DMS114 treated with DMSO at 0.1 percent for 48 hours (cell line): Measurements from ENCODE around the gene CLK4.
"Not testable (repeated sequence)": the region's sequence is repeated elsewhere in the genome, so short reads cannot be mapped to it uniquely, and the experiment has no call there.

Source experiments
- DNase-seq: peaks from one replicate; lab custom pipeline; 2025; ENCODE audit not compliant: unreplicated experiment; lab: John Stamatoyannopoulos, UW

CLK4 gene

DNA sequence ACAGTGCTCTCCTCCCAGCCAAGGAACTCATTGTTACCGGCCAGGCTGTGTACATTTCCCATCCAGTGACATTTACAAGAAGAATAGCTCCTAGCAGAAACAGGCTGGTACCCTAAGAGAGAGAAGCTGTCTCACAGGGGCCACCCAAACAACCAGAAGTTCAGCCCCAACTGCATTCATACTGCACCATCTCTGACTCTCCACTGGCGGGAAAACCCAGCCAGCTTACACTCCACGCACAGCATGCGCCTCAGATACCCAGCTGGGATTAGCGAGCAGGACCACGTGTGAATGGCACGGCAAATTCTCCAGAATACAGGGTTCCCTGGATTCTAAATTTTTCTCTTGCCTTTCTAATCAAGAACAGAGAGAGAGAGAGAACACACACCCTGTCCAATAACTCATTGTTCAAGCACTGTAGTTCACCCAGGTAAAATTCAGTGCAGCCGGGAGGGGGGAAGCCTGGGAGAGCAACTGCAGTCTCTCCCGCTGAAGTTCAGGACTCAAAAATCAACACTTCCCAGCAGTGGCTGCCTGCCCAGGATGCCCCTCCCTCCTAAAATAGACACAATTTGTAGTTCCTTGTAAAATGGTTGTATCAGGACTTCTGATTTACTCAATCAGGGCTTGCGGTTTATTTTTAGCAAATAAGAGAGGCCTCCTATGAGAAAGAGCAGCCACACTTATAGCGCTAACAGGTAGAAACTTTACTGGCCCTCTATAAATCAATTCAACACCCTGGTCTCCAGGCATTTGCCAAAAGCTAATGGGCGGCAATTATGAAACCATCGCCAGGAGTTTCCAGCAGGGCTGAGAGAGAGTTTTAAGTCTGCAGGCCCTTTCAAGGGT lies 38.9 kb downstream of the CLK4 start:
- DNase-seq: no peak

- no peak for DNase-seq
These were observed 40.5 kb downstream of the CLK4 start for GRCh38 chr5:178586396-178586795.

GRCh38 chr5:178585421-178585820 lies 41.4 kb downstream of the CLK4 start:
- DNase-seq: not testable (repeated sequence)

- no peak for DNase-seq
These were observed 43.6 kb downstream of the CLK4 start for GRCh38 chr5:178583279-178583678.

DNA sequence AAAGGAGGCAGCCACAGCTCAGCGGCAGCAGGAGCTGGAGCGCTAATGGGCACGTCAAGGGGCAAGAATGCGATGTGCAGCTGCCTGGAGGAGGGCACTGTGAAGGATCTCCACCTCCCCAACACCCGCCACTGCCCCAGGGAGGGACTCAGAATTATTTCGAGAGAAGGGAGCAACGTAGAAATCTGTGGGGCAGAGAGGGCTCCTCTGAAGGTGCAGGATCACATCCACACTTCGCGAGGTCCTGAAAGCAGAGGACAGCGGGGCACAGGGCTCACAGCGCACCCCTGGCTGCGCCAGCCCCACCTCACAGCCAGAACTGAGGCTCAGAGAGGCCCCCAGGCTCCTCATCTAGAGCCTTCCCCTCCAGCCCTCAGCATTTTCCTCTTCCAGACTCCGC lies 44.6 kb downstream of the CLK4 start:
- DNase-seq: no peak

DNA sequence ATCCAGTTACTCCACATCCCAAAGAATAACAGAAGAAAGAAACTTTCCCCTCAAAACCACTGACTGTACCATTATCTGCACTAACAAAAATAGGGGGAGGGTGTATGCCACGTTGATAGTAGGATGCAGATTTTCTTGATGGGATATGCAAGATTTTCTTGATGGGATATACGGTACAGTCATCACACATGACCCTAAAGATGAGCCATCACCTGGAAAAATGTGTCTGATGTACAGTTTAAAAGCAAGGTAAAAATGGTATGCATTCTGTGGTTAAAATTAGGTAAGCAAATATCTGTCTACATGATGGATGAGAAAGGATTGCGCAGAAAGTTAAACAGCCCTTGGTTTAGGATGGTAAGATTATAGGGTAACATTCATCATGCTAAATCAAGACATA lies 45.2 kb downstream of the CLK4 start:
- no peak for DNase-seq

DNA sequence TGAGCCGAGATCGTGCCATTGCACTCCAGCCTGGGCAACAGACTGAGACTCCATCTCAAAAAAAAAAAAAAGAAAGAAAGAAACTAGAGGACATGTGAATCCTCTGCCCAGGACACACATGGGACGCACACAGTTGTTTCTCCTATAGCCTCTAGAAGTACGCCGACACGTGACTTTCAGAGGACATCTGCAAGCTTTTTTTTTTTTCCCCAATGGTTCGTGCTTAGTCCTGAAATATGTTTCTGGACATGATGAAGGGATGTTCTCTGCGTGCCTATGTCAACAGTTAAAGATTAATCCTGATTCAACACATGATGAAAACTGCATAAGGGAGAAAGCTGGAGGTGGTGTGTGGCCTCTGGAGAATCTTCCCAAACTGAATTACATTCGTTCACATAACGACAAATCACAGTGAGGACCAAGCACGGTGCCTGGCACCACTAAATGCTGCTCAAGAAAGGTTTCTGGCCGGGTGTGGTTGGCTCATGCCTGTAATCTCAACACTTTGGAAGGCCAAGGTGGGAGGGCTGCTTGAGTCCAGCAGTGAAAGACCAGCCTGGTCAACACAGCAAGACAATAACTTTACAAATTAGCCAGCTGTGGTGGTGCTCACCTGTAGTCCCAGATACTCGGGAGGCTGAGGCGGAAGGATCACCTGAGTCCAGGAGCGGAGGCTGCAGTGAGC lies 46.4 kb downstream of the CLK4 start:
- DNase-seq: no peak

DNA sequence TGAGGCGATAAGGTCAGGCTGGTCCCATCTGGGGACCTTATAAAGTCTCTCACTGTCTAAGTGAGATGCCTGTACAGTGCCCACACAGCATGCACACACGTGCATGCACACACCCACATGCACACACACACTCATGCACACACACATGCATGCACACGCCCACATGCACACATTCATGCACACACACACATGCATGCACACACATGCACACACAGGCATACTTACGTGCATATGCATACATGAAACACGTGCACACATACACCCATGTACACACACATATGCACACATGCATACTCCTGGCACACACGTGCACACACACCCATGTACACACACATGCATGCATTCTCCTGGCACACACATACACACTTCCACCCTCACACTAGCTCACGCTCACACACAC lies 48.9 kb downstream of the CLK4 start:
- DNase-seq: no peak

DNA sequence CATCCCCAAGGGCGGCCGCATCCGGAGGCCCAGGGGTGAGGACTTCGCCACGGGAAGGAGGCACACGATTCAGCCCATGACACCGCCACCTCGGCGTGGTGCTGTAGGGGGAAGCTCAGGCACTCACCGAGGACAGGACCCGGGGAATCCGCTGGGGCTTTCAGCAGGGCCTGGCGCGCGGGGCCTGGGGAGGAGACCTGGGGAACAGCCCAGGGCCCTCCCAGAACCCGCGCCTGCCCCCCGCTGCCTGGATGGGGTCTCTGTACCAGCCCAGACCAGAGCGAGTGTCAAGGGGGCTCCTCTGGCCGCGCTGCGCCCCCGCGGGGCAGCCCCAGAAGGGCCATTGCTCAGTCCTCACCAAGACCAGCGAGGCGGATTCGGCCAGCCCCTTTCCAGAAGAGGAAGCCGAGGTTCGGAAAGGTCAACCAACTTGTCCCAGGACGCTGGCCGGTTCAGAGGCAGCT lies 49.4 kb downstream of the CLK4 start:
- no peak for DNase-seq

GRCh38 chr5:178576591-178577351 lies 50.1 kb downstream of the CLK4 start:
- no peak for DNase-seq

GRCh38 chr5:178573216-178573615 lies 53.6 kb downstream of the CLK4 start:
- DNase-seq: no peak

- no peak for DNase-seq
These were observed 54.2 kb downstream of the CLK4 start for GRCh38 chr5:178572617-178573016.

DNA sequence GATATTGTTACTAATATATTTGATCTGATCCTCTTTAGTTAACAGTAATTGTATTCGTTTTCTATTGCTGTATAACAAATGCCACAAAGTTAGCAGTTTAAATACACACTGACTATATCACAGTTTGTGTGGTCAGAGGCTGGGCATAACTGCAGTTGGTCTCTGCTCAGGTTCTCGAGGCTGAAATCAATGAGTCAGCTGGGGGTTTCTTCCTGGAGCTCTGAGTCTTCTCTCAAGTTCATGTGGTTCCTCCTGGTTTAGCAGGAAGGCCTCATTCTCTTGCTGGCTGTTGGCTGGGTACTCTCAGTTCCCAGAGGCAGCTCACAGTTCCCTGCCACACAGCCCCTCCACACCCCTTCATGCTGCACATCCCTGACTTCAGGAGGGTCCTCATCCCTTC lies 57.4 kb downstream of the CLK4 start:
- no peak for DNase-seq

- no peak for DNase-seq
These were observed 61.9 kb downstream of the CLK4 start for GRCh38 chr5:178564811-178565550.

GRCh38 chr5:178564397-178564796 lies 62.5 kb downstream of the CLK4 start:
- no peak for DNase-seq

- no peak for DNase-seq
These were observed 63.2 kb downstream of the CLK4 start for GRCh38 chr5:178563621-178564020.

DNA sequence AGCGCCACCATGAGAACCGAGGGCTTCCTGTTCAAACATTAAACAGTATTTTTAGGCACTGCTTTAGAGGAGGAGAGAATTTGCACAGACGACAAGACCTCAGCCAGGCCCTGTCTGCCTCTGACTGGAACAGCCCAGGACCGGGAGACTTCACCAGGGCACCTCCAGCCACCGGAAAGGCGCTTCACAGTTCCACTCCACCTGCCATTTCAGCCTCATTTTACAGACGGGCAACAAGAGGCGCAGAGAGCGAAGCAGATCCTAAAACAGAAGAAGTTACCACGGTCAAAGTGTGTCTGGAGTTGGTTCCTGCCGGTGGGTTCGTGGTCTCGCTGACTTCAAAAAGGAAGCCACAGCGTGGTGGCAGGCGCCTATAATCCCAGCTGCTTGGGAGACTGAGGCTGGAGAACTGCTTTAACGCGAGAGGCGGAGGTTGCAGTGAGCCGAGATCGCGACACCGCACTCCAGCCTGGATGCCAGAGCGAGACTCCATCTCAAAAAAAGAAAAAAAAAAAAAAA lies 65.0 kb downstream of the CLK4 start:
- DNase-seq: no peak

GRCh38 chr5:178560911-178561310 lies 65.9 kb downstream of the CLK4 start:
- no peak for DNase-seq

DNA sequence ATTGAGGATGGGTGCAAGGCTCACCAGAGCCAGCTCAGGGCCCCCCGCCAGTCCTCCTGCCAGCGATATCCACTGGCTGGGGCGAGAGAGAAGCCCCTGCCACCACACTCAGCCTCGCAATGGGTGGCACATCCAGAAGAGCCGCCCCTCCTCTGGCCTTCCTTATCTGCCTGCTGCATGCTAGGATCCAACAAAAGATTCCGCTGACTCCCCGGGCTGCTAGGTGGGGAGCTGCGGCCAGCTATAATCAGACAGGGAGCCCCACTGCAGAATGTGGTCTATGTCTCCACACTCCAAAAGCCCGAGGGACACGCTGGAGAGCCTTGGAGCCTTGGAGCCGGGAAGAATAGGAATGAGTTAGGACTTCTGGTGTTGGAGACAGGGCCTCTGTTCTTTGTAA lies 69.4 kb downstream of the CLK4 start:
- no peak for DNase-seq

GRCh38 chr5:178555771-178556211 lies 71.1 kb downstream of the CLK4 start:
- DNase-seq: no peak

- no peak for DNase-seq
These were observed 71.8 kb downstream of the CLK4 start for GRCh38 chr5:178555005-178555404.
